Measurements from ENCODE around the gene MORN4.

DNA sequence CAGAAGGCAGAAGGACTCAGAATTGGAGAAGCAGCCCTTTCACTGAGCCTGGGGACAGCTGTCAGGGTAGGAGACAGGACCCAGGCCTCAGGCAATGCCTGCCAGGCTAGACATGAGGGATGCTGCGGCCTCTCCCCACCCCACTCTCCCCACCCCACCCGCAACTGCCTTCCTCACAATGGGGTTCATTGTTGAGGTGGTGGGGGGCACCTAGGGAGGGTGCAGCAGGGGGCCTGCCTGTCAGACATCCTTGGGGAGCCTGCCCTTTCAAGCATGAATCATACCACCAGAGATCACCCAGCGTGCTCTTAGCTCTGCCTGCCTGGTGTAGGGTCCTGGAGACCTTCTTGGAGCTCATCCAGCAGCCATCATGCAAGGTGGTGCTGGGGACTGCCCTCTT is 43.8 kb downstream of the MORN4 start, which contains the start of gene C10orf62:
- TF ChIP-seq, protein P1, sequence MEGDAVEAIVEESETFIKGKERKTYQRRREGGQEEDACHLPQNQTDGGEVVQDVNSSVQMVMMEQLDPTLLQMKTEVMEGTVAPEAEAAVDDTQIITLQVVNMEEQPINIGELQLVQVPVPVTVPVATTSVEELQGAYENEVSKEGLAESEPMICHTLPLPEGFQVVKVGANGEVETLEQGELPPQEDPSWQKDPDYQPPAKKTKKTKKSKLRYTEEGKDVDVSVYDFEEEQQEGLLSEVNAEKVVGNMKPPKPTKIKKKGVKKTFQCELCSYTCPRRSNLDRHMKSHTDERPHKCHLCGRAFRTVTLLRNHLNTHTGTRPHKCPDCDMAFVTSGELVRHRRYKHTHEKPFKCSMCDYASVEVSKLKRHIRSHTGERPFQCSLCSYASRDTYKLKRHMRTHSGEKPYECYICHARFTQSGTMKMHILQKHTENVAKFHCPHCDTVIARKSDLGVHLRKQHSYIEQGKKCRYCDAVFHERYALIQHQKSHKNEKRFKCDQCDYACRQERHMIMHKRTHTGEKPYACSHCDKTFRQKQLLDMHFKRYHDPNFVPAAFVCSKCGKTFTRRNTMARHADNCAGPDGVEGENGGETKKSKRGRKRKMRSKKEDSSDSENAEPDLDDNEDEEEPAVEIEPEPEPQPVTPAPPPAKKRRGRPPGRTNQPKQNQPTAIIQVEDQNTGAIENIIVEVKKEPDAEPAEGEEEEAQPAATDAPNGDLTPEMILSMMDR (IDR thresholded peaks at IDR 0.05), result no peak
- no peak for TF ChIP-seq ZFX (IDR thresholded peaks at IDR 0.05; ENCODE audit: borderline replicate concordance)

Data from 22Rv1 (cell line).